GM19023 (cell line): ENCODE data around the gene CGNL1.

Experiments used
- ATAC-seq: cut with Tn5 transposase; IDR thresholded peaks from one replicate; pipeline ENCODE4 v1.9.1; 2021; ENCODE audit warnings: mild to moderate bottlenecking, moderate library complexity; ENCODE audit not compliant: unreplicated experiment

Gene CGNL1

DNA sequence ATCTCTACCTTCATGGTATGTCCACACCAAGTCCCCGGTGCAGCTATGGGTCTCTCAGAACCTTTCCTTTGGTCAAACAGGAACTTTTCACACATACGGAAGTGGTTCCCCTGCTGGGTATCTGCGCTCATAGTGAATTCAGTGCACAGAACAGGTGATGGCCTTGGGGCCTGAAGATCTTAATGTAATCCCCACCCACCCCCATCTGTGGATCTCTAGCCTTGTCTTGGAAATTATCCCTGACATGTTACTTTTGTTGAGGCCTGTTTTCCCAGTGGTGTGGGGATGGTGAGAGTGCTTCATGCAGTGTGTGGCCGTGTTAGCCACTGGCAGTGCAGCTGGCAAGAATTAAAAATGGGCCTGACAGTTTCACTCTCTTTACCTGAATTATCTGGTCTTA, 143.5 kb downstream of the CGNL1 start:
- ATAC-seq, result no peak

DNA sequence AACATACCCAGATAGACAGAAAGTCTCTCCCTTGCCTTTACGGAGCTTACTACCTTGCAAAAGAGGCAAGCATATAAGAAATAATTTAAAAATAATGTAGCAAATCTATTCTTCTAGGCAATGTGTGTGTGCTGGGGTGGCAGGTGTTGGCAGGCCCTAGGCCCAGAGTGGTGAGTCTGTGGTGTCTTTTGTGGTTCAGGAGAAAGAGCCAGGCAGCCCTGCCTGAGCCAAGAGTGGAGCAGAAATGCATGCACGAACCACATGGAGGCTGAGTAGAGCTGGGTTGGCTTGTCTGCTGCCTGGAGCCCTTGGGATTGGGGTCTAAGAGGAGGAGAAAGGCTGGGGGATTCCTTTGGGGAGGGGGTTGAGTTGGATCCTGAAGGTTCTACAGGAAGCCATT, 145.2 kb downstream of the CGNL1 start:
- no peak for ATAC-seq

DNA sequence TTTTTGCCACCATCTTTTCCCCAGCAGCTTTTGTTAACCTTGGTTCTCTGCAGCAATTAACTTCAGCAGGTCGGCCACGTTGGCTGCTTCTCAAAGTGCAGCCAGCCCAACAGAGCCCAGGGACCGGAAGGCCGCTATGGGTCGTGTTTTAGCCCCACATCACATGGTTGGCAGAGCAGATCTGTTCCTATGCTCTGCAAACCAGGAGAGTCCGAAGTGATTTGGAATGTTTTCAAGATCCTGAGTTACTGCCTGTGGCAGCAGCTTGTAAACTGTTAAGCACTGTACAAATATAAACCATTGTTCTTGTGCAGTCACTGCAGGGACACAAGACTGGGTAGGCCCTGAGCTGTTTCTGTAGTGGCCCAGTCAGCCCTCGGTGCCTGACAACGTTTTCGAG, 145.8 kb downstream of the CGNL1 start:
- ATAC-seq, result no peak

DNA sequence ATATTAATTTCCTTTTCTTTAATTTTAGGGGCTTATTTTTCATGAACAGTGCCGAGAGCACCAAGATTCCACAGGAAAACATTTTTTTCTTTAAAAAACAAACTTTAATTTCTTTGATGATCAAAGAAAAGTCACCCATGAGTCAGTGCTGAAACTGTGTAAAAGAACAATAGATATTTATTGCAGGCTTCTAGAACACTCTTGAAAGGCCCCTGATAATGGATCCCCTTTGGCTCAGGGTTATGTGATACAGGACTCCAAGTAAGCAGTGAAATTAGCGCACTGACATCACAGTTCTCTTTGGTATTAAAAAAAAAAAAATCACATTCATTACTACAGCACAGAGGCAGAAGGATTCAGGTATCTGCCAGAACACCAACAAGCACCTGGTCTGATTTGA, 149.3 kb downstream of the CGNL1 start:
- no peak for ATAC-seq

DNA sequence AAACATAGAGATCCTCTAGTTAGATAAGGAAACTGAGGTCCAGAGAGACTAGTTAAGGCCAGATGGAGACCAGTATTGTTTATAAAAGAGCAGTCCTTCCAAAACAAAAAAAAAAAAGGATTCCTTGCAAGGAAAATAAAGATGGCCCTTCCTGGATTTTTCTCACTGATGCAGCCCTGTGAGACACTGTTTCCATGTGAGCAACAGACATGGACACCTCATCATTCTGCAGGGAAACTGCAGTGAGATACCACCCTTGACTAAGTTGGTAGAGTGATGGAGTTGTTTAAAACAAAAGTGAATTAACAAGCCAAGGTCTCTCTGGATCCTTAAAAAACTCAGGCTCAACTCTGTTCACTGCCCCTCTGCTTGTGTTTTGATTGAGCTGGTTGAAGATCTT, 149.8 kb downstream of the CGNL1 start:
- no peak for ATAC-seq

DNA sequence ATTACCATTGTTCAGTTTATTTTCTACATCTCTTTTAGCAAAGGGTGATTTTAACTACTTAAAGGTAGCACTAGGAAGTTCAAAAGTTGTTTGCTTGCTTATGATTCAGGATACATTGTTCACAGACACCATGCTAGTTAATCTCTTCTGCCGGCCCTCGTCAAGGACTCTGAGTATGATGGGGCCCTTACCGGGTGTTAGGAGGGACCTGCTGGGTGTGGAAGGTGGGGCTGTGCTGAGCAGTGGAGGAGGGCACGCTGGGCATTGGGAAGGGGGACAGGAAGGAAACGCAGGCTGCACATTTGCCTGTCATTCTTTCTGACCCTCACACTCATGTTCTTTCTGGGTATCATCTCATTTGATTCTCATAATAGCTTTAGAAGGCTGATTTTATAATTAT, 150.3 kb downstream of the CGNL1 start:
- no peak for ATAC-seq

DNA sequence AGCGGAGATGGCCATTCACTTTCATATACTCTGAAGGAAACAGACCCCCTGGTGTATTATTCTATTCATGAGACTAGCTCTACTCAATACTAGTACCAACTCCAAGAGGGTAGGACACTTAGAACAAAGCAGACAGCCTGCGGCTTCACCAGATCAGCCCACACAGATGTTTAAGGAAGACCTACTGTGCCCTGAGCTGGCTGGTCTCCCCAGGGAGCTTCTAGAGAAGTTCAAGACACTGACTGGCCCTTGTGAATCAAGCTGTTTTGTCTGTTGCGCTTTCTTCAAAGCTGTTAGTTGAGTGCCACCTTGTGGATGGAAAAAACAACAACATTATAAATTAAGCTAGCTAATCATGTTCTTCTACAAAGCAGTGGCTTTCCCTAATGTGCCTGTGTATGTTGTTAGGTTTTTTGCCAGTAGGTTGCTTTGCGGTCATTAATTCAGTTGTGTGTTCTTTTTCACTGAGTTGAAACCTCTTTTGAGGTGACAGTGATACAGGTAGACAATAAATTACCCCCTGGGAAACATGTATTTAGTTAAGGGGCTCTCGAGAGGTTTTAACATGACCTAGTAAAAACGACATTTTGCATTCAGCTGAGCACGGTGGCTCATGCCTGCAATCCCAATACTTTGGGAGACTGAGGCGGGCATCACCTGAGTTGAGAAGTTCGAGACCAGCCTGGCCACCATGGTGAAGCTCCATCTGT, 151.2 kb downstream of the CGNL1 start:
- ATAC-seq, result no peak

DNA sequence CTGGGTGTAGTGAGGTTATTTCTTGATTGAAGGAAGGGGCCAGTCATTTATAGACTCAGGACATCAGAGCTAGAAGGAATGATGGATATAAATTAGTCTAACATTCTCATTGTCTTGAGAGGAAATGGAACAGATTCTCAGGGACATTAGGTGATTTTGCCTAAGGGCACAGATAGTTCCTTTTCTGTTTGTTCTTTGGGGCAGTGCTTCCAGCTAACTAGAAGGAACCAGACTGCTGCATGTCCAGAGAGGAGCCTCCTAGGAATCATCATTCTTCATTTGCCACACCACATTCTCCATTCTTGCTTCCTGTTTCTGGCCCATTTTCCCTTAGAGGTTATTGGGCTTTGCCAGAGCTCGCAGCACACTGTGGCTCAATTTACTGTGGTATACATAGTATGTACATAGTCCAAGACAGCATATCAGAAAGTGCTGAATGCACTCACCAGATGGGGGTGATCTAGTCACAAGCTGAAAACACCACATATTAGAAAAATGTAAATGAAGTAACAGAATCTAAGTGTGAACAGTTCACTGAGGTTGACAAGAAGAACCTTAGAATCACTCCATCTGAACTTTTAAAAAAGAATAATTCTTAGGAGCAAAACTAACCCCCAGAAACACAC, 152.7 kb downstream of the CGNL1 start:
- no peak for ATAC-seq

DNA sequence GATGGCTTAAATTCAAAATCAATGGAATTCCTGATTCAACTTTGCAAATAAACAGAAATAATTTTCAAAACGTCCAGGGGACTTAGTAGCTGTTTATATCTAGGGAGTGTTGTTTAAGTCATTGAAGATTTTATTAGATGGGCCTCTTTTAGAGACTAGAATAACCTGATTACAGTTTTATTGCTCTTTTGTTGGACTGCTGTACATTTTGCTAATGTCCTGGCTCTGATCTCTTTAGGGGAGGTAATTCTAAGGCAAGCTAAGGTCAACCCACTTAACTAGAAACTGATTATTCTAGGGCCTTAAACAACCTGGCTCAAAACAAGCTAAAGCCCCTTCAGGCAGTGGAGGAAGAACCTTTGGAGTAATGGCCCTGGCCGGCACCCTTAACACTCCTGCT, 153.4 kb downstream of the CGNL1 start:
- ATAC-seq, result no peak

DNA sequence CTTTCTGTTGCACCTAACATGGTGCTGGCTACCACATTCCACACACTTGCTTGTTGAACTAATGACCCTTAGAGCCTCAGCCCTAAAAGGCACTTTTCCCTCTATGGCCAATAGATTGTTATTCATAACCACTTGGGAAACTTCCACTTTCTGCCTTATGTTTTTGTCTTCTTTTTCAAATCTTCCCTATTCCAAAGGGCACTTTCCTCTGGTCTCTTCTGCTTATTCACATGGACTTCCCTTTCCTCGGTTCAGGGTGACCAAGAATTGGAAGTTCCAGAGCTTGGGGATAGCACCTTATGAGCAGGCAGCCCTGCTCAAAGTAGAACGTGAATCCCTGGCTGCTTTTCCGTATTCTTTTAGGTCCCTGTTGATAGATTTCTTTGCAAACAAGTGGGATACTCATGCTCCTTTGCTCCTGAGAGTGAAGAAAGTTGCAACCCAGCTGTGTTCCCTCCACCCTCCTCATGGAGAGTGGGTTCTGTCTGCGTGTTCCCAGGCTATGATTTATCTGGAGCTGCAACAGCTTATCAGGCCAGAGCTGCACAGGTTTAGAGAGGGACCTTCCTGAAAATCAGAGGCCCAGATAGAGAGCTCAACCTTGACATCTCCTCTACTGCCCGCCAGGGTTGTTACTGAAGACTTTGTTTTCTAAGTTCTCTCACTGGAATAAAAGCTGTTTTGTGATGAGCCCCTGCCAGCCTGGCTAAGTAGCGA, 156.6 kb downstream of the CGNL1 start:
- ATAC-seq, result no peak

DNA sequence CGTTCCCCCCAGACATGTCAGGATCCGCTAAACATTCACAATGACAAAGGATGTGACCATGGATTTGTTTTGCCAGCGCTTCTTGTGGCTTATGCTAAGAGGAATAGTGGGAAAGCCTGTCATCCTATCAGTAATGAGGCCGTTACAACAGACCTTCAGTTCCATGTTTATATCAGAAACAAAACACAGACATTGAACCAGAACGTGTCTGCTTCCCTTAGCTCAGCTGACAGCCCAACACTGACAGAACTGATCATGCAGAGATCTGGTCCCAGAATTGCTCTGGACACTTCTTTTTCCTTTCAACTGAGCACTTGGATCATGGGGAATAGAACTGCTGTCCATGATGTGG, 157.1 kb downstream of the CGNL1 start:
- ATAC-seq, result no peak

DNA sequence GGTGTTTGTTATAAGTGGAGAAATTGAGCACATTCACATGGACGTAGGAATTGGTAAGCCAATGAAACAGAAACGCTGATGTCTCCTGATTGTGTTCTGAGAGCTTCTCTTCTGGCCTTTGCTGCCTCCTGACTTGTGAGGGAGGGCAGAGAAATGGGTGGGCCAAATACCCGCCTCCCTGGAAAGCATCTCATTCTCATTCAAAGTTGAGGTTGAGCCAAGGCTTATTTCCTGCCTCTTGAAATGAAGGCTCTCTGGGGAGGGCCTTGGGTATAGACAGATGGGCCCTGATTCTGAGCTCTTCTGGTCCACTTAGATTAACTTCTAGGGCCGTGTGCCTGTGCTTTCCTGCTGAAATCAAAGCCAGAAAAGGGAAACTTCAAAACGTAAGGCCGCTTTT, 158.0 kb downstream of the CGNL1 start:
- ATAC-seq, result no peak

DNA sequence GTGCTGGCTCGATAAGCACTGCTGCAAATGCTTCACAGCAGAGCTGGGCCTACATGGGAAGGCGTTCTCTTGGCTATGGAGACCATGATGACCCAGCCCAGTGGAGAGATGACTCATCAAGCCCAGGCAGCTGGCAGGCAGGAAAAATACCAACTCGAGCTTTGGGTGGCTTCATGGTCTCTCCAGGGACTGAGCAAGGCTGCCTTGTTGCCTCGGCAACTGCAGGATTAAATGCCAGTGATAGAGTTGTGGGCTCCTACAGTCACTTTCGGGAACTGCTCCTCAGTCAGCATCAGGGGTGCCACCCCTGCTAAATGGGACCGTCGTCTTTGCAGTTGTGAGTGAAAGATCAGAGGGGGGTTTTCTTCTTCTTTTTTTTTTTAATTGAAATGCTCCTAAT, 160.8 kb downstream of the CGNL1 start:
- ATAC-seq, result no peak

DNA sequence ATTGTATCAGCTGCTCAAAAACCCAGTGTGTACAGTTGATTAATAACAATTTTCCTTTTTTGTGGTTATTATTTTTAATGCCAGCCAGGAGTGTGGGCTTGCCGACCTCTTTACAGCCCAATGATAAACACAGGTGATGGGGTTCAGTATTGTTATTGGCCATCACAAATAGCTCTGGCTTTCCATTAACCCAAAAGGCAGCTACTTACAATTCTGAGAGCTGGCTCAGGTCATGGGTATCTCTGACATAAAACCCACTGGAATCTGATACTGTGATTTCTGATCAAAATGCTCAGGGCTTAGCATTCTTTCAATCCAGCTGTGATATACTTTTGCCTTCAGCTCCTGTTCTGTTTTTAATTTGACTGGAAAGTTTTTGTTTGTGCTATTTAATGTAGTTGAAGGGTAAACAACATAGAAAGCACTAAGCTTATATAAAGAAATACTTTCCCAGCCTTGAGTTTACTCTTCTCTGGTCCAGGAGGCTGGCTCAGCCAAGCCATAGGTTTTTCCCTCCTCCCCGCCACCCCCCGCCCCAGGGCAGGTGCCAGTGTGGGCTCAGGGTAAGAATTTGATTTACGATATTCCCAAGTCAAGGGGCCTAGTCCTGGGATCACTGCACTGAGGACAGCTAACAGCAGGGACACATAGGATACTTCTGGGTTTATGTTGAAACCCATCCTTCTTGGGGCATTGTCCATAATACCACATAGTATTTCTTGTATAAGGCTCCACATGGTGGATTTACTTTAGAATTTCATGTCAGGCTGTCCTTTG, 161.4 kb downstream of the CGNL1 start:
- ATAC-seq, result no peak

DNA sequence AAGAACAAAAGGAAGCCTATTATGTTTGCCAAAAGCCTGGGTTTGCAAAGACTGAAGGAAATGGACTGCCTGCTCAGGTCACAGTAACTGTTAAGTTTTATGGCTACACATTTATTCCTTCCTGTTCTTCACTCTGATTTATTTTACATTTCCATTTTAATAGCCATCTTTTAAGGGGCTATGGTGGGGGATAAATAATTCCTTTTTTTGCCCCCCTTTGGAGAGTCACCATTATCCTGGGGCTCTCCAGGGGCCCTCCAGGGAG, 161.9 kb downstream of the CGNL1 start:
- no peak for ATAC-seq

DNA sequence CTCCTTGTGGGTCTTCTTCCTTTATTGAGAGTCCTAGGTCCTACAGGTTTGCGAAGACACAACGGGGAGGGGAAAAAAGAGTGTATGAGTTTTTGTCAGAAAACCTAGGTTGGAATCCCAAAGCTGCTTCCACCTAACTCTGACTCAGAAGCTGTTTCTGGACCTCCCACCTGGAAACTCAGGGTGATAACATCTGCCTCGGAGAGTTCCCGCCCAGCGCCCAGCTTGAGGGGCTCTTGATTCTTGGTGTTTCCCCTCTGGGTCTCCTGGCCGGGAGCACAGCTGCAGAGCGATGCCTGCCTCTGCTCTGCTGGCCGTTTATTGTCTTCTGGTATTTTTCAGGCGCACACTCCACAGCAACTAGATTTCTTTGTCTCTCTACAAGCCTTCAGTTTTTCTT, 162.5 kb downstream of the CGNL1 start:
- no peak for ATAC-seq

DNA sequence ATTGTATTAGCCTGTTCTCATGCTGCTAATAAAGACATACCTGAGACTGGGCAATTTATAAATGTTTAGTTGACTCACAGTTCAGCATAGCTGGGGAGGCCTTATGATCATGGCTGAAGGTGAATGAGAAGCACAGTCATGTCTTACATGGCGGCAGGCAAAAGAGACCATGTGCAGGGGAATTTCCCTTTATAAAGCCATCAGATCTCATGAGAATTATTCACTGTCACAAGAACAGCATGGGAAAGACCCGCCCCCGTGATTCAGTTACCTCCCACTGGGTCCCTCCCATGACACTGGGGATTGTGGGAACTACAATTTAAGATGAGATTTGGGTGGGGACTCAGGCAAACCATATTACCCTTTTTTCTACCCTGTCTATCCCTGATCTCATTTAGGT, 163.9 kb downstream of the CGNL1 start:
- no peak for ATAC-seq

DNA sequence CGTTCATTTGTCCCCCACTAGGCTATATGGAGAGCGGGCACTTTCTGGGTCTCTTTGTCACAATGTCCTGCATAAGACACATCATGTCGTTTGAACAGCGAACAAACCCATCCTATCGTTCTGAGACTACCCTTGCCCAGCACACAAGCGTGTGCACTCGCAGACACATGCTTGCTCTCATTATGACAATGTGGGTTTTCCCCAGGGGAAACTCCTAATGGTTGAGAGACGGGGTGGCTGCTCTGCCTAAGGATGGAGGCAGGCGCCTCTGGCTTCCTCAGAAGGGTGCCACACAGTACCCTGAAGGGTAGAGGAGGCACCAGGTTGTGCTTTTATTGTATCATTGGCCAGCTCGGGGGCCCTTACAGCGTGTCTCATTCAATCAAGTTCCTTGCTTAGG, 164.4 kb downstream of the CGNL1 start:
- peak; percentile 84 for ATAC-seq

DNA sequence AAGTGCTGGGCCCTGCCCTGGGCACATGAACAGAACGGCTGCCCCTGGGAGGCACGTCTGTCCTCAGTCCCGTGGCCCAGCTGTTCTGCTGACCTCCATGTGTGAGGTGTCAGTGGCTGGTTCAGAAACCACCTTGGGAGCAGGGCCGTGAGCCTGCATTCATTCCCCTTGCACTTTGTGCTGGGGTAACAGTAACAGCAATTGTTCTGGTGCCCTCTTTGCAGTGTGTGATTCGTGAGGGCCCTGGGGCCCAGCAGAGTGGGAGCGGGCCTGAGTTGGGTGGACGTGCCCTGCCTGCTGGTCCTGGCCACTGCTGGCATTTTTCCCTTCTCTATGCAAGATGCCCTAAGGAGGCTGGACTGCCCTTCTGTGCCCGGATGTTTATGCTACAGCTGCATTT, 165.0 kb downstream of the CGNL1 start:
- peak; percentile 10 for ATAC-seq

DNA sequence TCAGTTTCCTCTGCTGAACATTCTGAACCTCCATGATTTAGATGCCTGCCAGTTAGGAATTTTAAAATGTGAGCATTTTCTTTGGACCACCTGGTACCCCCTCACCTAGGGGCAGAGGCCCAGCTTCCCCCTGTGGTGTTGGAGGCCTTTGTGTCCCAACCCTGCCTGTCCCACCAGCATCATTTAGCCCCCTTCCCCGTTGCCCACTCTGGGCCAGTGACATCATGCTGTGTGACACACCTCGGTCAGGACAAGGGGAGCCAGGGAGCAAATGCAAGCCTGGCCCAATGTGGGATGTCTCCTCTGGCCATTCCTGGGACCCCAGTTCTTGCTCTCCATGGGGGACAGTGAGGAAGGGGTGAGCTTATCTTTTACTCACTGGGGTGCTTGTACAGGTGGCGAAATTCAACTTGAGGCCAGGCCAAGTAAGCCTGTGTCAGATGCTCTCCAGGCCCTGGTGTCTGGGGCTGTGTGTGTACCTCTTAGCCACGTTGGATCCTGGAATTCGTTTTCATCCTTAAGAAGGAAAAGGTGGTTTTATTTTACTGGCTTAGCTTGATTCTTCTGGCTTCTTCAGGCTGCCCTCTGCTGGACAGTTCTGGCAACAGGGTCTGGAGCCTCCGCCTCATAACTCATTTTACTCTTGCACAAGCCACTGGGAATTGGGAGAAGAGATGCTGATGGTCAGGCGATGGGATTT, 165.7 kb downstream of the CGNL1 start:
- ATAC-seq, result no peak

DNA sequence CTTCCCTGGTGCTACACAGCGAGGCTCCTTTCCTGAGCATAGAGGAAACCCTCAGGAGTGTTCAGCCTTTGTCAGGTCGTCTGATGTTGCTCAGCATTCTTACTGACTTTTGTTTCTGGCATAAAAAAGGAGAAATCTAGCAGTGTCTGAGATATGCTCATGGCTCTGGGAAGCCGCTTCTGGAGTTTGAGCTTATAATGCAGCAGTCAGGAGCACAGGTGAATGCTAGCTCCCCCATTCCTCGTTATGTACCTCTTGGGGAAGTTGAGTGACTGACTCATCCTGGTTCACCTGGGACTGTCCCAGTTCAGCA, 166.2 kb downstream of the CGNL1 start:
- no peak for ATAC-seq
